Measurements from ENCODE around the gene USP31.

USP31 gene

DNA sequence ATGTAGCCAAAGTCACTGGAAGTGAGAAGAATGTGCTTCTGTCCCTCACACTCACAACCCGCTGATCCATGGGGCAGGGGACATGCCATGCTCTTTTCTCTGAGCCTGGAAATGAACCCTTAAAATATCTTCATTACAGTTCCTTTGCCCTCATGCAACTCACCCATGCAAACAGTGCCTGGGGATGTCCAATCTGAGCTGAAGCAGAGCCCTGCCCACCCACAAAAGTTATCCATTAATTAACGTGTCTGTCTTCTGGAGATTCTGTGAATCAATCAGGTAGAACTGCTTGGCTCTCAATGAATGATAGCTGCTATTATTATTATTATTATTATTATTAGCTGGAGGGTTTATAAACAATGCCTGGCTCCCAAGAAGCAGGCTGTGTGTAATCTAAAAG lies 133.7 kb downstream of the USP31 start:
- TF ChIP-seq, protein P1, sequence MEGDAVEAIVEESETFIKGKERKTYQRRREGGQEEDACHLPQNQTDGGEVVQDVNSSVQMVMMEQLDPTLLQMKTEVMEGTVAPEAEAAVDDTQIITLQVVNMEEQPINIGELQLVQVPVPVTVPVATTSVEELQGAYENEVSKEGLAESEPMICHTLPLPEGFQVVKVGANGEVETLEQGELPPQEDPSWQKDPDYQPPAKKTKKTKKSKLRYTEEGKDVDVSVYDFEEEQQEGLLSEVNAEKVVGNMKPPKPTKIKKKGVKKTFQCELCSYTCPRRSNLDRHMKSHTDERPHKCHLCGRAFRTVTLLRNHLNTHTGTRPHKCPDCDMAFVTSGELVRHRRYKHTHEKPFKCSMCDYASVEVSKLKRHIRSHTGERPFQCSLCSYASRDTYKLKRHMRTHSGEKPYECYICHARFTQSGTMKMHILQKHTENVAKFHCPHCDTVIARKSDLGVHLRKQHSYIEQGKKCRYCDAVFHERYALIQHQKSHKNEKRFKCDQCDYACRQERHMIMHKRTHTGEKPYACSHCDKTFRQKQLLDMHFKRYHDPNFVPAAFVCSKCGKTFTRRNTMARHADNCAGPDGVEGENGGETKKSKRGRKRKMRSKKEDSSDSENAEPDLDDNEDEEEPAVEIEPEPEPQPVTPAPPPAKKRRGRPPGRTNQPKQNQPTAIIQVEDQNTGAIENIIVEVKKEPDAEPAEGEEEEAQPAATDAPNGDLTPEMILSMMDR (IDR thresholded peaks at IDR 0.05; ENCODE audit: low read depth, low read length), result no peak
- DNase-seq (ENCODE audit: extremely low read depth, low read depth), result no peak

DNA sequence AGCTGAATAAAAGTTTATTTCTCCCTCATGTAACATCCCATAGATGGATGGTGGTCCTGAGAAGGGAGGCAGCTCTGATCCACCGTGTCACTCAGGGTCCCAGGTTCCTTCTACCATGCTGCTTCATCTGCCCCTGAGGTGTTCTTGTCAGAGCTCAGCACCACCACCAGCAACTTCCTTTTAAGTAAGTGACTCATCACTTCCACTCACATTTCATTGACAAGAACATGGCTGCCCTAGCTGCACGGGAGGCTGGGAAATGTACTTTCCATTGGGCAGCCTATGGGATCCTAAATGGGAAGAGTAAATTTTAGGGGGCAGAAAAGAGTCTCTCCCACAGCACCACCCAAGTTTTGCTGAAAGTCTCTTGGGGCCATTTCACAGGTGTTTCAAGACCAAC lies 134.7 kb downstream of the USP31 start:
- DNase-seq (ENCODE audit: extremely low read depth, low read depth), result no peak
- TF ChIP-seq, protein P1 (IDR thresholded peaks at IDR 0.05; ENCODE audit: low read depth, low read length), result no peak
